HG03439 (cell line): ENCODE data around the gene ACP3.
A peak's percentile ranks its signal among the peaks of the same experiment; 100 is the strongest.

Source experiments
- ATAC-seq: cut with Tn5 transposase; IDR thresholded peaks from one replicate; pipeline ENCODE4 v1.9.1; 2021; ENCODE audit warnings: mild to moderate bottlenecking, moderate library complexity; ENCODE audit not compliant: unreplicated experiment

The ACP3 gene

GRCh38 chr3:132311841-132312240, 5.4 kb upstream of the ACP3 start:
- no peak for ATAC-seq

GRCh38 chr3:132315851-132316250, 1.4 kb upstream of the ACP3 start:
- ATAC-seq: no peak

DNA sequence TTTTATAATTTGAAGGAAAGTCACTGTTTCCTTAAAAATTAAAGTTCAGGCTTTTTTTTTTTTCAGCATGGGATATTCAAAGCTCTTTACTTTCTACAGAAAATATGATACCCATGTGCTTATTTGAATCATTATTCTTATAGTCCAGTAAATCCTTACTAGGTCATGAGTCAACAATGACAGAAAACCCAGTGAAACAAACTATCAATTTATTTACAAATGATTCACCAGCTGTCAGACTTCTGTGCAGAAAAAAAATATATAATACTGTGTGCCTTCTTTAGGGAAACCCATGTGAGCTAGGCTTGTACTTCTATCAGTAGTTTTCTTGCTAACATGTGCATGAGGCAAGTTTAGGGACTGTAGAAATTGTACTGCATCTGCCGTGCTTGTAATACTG, 1.2 kb downstream of the ACP3 start:
- ATAC-seq: no peak

- ATAC-seq: no peak
These were observed 4.1 kb downstream of the ACP3 start for GRCh38 chr3:132321304-132321703.

- no peak for ATAC-seq
These were observed 7.9 kb downstream of the ACP3 start for GRCh38 chr3:132325103-132325606.

DNA sequence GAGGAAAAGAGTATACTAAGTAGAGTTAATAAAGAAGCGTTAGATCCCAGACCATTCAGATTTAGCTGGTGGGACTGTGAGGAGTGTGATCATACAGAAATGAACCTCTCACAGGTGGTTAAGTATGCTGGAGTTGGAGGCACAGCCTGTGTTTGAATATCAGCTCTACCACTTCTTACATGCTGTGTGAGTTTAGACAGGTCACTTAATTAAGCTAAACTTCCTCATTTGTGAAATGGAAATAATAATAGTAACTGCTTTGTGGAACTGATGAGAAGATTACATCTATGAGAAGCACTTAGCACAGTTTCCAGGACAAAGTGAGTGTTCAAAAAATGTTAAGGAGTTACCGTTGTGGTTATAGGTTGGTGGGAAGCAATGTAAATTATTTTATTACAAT, 8.4 kb downstream of the ACP3 start:
- ATAC-seq: no peak

GRCh38 chr3:132326251-132326650, 9.0 kb downstream of the ACP3 start:
- no peak for ATAC-seq

GRCh38 chr3:132332082-132332481, 14.9 kb downstream of the ACP3 start:
- ATAC-seq: no peak

DNA sequence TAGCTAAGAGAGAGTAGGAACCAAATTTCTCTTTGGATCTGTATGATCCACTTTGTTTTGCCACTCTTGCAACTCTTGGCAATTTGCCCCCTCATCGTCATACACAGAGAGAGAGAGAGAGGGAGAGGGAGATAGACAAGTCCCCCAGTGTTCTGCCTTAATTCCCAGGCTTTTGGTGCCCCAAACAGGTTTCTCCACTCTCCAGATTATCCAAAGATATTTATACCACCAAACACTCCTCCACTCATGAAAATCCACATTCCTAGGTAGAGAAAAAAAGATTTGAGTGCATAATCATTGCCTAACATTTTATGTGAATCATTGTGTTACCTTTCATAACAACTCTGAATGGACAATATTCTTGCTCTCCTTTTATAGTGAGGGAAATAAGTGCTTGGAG, 15.3 kb downstream of the ACP3 start:
- no peak for ATAC-seq

DNA sequence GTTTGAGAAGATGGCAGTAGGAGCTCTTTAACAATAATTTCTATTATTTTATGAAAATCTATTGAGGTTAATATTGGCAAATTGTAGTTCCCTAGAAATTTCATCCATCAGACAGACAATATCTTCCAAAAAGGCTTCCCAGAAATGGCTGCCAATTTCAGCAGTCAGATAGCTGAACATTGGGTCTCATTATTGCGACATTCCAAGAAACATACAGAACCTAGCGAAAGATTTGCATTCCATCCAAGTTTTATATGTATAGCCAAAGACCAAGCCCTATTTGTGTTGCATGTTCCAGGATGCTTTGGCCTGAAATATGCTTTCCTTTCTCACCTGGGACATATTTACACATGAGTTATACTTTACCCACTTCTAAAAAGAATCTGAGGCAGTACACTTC, 24.5 kb downstream of the ACP3 start:
- no peak for ATAC-seq

GRCh38 chr3:132342183-132342582, 25.0 kb downstream of the ACP3 start:
- no peak for ATAC-seq

GRCh38 chr3:132342610-132343009, 25.4 kb downstream of the ACP3 start:
- no peak for ATAC-seq

- ATAC-seq: no peak
These were observed 25.9 kb downstream of the ACP3 start for GRCh38 chr3:132343018-132343612.

- no peak for ATAC-seq
These were observed 27.6 kb downstream of the ACP3 start for GRCh38 chr3:132344666-132345280.

DNA sequence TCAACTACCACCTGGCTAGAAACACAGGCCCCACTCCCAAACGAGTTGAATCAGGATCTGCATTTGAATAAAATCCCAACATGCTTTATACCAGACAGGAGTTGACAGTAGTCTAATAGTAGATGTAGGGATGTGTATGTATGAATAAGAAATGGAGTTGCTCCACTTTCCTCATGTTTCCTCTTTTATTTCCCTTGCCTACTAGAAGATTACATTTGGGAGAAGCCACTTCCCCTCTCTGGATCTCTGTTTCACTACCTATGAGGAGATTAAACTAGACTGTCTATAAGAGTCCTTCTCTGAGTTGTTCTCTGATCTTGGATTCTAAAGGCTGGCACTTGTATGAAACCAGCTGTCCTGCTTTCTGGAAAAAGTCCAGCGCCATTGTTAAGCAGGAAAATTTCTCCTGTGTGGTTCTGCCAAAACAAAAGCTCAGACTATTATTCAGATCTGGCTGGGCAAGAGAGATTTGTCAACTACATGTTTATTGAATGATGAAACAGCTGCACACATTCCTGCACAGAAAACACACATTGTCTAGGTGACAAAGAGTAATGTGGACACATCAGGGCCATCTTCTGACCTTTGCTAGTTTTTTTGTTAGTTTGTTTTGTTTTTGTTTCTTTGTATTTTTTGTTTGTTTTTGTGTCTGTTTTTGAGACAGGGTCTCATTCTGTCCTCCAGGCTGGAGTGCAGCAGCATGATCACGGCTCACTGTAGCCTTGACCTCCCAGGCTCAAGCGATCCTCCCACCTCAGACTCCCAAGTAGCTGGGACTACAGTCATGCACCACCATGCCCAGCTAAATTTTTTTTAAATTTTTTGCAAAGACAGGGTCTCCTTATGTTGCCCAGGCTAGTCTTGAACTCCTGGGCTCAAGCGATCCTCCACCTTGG, 29.9 kb downstream of the ACP3 start:
- ATAC-seq: no peak

GRCh38 chr3:132347811-132348210, 30.6 kb downstream of the ACP3 start:
- ATAC-seq: no peak

DNA sequence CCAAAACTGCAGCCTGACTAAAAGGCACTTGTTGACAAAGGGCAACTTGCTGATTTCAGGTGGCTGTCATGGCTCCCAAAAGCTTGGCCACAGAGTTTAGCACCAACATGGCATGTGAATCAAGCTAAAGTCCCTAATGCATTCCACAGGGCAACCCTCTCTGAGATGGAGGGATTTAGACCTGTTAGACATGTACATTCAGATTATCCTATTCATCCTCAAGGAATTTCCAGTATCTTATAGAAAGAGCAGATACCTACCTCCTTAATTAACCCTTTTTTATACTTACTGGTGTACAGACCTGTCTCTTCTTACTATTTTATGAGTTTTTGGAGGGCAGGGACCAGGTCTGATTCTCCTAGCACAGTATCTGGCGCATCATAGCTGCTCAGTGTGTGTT, 31.3 kb downstream of the ACP3 start:
- ATAC-seq: no peak

DNA sequence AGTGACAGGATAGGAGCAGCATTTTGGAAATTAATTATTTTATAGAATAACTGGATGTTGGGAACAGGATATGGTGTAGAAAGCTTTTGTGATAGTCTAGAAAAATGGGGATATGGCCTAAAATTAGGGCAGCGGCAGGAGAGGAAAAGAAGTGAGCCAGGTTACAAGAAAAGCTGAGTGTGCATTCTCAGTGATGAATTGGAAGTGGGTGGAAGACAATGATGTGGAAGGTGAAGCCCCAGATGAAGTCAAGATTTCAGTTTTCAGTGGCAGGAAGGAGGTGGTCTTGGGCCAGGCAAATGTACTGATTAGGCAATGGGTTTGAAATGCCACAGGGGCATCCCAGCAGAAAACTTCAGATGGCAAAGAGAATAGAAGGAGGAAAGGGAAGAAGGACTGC, 33.6 kb downstream of the ACP3 start:
- no peak for ATAC-seq

DNA sequence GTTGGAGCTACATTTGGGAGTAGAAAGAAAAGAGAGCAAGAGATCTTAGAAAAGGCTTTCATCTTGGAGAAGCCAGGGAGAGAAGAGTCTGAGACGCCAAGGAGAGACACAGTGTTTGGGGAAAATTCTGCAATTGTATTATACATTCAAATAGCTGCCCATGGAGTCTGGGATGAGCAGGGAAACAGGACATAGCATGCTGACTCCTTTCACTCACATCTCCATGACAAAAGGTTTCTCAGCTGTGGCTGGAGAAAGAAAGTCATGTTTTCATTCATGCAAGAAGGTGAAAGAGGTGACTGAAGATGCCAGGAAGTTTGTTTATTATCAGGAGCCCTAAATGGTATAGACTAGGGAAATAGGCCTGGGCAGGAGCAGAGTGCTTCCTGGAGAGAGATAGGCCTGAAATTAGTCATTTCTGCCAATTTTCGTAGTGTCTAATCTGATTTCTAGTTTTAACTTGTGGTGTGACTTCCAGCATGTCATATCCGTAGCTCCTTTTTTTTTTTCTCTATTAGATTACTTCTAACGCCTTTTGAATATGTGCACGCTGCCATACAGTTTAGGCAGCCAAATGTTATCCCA, 34.1 kb downstream of the ACP3 start:
- no peak for ATAC-seq

GRCh38 chr3:132352556-132353143, 35.4 kb downstream of the ACP3 start:
- peak; percentile 64 for ATAC-seq
